Putamen (tissue), 1 donor: ENCODE measurements around the gene IDUA.

Source experiments
- DNase-seq: peaks from one replicate; pipeline ENCODE4 v3.0.0-alpha.2; 2016; ENCODE audit warnings: low spot score

IDUA gene

DNA sequence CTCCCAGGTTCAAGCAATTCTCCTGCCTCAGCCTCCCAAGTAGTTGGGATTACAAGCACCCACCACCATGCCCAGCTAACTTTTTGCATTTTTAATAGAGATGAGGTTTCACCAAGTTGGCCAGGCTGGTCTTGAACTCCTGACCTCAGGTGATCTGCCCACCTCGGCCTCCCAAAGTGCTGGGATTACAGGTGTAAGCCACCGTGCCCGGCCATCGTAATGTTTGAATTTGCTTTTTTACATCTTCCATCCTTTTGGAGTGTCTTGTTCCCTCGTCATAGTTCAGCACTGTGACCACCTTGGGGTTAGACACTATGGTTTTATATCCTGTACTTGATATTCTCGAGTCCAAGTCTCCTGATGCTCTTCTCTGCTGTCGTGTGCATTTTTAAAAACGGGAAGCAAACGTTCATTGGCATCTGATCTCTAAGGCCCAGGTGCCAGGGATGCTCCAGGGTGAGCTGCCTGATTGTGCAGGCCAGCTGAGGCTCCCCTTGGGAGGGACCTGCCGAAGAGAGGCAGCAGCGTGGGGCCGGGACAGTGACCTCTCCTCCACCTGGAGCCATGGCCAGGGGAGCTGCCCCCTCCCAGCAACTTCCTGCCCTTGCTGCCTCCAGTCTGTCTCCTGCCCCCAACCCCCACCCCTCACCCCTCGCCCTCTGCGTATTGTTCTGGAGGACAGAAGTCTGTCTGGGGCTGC, 30.2 kb upstream of the IDUA start:
- DNase-seq = no peak

DNA sequence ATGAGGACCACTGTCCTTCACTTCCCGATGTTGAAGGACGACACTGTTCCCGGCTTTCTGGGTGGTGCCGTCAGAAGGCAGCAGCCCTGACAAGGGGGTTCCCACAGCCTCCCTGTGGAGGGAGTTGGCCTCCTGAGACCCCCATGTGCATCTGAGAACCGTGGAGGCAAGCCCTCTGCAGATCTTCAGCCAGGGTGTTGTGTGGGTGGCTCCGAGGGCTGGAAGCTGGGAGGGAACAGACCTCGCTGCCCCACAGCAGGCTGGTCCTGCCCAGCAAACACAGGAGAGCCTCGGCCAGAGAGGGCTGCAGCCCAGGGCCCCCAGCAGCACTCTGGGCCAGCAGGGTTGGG, 29.6 kb upstream of the IDUA start:
- no peak for DNase-seq

DNA sequence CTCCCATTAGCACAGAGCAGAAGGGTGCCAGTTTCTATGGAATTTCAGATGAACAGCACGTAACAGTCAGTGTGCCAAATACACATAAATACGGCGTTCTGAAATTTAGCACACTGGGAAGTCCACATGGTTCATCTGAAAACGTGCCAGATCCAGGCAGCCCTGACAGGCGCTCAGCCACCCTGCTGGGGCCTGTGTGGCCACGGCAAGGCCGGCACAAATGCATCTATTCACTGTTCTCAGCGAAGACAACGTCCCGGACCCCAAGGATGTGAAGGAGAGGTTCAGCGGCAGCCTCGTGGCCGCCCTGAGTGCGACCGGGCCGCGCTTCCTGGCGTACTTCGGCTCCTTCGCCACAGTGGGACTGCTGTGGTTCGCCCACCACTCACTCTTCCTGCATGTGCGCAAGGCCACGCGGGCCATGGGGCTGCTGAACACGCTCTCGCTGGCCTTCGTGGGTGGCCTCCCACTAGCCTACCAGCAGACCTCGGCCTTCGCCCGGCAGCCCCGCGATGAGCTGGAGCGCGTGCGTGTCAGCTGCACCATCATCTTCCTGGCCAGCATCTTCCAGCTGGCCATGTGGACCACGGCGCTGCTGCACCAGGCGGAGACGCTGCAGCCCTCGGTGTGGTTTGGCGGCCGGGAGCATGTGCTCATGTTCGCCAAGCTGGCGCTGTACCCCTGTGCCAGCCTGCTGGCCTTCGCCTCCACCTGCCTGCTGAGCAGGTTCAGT, 29.1 kb upstream of the IDUA start:
- no peak for DNase-seq

DNA sequence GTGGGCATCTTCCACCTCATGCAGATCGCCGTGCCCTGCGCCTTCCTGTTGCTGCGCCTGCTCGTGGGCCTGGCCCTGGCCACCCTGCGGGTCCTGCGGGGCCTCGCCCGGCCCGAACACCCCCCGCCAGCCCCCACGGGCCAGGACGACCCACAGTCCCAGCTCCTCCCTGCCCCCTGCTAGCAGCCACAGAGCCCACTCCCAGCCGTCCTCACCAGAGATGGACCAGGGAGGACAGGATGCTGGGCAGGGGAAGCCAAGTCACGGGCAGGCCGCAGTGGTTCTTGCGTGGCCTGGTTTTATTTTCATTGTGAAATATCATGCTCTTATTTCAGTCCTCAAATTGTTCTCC, 28.6 kb upstream of the IDUA start:
- no peak for DNase-seq

DNA sequence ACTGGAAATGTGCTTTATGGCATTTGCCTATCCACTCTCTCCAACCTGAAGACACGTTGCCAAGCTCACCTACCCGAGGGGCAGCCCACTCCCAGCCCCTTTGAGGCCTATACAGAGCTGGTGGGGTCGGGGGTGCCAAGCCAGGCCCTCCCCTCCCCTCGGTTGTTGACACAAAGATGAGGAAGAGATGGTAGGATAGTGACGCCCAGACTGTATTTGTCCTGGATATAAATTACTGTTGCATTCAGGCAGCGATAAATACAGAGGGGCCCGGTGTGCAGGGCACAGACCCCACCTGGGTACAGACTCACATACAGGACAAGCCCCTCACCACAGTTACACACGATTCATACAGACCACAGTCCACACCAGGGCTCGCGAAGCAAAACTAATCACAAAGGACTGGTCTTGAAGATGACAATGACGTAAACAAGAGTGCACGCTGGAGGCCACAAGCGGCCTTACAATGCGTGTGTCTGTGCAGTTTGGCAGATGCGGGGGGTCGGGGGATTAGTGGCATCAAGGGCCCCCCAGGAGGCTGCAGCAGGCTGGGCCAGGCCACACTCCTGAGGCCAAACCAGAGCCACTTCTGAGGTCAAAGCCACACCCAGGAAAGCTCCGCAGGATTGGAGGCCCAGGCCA, 28.0 kb upstream of the IDUA start:
- DNase-seq = no peak

DNA sequence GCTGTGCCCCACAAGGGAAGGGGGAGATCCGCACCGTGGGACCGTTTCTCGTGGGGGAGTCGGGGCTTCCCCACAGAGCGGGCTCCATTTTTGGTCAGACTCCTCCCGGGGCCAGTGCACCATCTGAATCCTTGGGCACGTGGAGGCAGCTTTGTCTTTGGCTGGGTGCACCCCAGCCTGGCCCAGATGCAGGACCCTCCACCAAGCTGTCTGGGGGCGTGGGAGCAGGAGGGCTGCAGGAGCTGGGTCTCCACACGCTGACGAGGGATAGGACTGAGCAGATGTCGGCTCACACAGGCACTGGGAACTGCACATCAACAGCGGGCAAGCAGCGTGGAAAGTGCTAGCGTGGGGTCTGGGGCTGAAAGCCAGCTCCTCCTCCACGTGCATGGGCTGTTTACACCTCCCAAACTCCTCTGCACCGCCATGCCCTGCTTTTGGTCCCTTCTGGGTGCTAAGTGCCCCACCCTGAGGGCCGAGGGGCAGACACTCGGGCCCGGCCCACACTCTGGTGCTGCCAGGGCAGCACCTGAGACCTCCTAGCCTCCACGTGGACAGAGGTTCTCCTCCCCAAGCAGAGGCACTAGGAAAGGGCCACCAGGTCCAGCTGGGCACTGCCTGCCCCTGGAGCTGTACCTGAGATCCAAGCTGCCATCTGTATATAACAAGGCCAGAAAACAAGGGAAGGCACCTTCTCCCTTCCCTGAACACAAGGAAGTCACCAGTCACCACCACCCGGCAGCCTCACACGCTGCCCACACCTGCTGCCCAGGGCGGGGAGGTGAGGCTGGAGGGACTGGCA, 27.3 kb upstream of the IDUA start:
- no peak for DNase-seq

DNA sequence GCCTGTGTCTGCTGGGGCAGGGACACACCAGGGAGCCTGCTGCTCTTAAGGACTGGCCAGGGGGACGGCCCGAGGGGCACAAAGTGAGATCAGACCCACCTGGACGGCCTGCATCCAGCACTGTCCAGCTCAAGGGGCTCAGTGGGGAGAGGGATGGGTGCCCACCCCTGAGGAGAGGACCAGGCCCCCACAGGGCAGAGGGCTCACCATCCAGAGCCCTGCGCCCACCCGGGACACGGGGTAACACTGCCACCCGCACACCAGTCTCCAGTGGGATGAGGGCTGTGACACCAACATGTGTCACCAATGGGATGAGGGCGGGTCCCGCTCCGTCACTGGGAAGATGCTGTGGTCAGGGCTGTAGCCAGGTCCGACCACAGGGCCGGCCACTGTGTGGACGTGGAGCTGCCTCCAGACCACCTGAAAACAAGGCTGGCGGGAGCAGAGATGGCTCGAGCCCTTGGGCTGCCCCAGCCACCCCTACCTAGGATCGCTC, 26.7 kb upstream of the IDUA start:
- no peak for DNase-seq

DNA sequence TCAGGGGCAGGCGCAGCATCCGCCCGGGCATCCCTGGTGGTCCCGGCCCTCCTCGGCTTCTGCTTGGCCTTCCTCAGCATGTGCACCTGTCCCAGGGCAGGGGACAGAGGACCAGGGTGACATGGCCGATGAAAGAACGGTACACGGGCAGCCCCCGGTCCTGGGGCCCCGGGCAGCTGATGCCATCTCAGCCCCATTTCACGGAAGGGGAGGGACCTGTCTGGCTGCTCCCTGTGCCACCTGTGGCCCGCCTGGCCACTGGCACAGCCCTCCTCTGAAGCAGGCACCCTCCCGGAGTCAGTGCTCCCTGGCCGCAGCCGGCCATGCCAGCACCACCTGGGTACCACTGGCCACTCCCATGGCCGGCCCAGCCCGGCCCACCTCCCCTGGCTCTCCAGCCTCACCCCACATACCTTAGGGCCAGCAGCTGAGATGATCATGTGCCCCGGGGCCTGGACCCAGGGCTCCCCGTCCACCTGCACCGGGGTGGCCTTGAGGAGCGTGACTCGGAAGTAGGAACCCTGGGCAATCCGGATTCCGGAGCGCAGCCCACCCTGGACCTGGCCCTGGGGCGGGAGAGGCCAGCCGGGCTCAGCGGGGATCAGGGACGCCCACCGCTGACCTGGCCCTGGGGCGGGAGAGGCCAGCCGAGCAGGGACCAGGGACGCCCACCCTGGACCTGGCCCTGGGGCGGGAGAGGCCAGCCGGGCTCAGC, 26.1 kb upstream of the IDUA start:
- no peak for DNase-seq

DNA sequence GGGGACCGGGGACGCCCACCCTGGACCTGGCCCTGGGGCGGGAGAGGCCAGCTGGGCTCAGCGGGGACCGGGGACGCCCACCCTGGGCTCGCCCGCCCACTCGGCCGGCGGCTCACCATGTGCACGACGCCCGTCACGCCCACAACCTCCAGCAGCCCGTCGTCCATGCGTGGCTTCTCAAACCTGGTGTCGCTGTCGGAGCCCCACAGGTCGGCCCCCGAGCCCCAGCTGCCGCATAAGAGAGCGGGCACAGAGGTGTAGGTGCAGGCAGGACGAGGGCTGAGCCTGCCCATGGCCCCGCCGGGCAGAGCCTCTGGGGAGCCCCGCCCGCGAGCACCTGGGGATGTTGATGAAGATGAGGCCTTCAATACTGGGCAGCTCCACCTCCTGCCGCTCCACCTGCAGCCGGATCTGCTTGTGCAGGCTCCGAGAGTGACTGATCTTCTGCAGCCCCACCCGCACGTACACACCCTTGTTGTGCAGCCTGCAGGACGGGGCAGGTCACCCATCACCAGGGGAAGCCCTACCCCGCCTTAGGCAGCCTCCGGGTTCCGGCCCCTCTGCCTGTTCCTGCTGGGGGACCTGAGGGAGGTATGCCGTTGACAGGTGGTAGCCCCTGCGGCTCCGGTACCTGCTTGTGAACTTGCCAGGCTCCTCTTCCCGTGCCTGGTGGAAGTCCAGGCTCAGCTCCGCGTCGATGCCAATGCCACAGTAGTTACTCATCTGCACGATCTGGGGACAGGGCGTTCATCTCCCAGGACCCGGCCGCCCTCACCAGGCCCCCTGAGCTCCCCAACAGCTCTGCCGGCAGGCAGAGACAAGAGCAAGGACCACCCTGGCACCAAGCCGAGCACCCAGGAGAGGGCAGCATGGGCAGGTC, 25.3 kb upstream of the IDUA start:
- DNase-seq = no peak

DNA sequence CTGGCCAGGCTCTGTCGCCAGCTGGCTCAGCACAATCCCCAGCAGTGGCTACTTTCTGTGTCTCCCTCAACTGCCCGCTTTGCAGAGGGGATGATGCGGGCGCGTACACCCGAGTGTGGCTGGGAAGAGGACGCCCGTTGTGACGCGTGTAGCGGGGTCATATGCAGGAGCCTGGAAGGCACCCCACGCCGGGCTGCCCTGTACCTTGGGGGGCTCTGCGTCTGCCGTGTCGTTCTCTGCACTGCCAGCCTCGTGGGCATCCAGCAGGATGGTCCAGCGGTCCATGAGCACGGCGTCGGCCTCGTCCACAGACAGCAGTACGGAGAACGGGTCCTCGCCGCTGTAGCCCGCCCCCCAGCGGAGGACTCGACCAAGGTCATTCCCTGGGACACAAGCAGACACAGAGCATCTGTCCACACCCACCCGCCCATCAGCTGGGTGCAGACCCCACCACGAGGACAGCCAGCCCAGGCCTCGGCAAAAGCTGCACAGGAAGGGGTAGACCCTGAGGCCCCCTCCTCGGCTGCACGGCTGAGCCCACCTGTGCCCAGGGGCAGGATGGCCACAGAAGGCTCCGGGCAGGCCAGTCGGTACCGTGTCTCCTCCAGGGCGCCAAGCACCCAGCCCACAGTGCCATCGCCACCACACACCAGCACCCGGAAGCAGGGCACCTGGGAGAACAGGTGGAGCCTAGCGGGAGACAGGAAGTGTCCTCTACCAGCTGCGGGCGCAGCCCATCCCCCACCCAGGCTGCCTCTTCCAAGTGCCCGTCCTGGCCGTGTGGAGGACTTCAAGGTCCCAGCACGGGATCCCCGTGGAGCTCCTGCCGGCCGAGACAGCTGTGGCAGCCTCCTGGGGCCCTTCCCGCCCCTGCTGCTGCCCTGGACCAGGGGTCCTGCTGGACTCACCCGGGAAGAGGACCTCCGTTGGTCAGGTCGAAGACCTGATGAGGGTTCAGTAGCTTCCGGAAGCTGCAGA, 24.3 kb upstream of the IDUA start:
- DNase-seq = no peak

DNA sequence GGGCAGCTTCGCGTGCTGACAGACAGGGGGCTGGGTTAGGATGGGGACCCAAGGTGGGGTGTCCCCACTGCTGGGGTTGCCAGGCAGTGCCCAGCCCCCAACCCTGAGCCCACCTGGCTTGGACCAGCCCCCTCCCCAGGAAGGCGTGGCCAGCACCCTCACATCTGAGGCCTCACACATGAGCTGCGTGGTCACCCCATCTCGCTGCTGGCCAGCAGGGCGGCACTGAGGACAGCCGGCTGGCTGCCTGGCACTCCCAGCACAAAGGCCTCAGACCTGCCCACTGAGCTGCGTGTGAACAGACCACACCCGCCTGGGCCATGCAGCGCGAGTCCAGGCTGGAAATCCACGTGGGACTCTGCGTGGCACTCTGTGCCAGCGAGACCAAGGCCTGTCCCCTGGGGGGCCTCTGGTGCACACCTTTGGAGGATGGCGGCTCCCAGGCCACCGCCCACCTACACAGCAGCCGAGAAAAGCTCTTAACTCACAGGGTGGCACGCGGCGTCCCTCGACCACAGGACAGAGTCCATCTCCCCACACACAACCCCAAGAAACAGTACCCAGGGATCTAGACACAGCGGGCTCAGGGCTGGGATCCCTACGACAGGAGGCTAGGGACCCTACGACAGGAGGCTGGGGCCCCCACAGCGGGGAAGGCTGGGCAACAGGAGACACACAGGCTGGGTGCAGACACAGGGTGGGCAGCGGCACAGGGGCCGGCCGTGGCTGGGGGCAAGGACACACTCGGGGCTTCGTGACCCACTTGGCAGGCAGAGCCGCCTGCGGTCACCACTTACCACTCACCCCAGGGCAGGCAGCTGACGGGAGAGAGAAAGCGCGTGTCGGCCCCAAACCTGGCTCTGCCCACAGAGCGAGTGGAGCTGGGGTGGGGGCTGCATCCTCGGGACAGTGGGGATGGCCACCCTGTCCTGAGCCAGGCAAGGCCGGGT, 23.3 kb upstream of the IDUA start:
- DNase-seq = no peak

DNA sequence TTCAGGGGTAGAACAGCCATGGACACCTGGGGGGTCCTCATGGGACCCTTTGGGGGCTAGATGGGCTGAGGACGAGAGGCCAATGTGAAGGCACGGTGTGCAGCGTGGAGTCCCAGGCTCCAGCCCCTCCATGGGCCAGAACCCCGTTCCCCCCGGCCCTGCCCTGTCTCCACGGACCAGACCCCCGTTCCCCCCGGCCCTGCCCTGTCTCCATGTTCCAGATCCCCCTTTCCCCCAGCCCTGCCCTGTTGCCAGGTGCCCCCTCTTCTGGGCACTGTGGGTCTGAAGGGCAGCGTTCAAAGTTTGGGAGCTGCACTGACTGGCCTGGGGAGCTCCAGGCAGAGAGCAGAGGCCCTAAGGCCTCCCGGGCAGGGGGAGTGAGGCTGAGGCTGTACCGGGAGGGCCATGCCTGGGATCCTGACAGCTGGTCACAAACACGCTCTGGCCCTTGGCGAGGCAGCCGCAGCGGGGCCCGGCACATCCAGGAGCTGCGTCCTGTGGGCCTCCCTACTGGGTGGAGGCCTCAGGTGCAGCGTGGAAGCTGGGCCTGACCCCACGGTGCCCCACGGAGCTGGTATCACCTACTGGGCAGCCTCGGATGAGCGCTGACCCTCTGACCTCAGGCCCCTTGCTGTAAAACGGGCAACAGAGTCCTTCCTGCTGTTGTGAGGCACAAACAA, 22.4 kb upstream of the IDUA start:
- DNase-seq = no peak

DNA sequence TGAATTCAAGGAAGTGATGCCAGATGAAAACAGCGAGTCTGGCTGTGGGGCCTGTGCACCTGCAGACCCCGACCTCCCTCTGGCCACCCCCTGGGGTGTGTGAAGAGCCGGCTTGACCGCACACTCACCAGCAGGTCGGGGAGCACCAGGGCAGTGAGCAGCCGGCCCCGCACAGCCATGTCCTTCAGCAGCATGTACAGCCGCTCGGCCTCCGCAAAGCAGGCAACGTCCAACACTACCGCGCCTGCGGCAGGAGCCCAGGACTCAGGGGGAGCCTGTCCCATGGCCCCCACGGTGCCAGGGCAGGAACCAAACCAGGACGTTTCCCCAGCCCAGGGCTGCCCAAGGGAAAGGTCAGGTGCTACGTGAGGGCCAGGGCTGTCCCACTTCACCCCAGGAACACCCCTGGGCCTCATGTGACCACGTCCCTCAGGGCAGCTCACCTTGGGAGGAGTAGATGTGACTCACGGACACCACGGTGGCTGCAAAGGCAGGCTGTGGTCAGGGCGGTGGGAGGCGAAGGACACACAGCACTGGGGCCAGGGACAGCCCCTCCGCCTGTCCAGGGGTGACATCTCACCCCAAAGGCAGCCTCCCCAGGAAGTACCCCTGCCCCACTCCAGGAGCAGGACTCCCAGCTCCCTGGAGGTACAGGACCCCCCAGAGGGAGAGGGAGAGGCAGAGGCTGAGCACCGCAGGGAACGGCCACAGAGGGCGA, 21.6 kb upstream of the IDUA start:
- DNase-seq = no peak

DNA sequence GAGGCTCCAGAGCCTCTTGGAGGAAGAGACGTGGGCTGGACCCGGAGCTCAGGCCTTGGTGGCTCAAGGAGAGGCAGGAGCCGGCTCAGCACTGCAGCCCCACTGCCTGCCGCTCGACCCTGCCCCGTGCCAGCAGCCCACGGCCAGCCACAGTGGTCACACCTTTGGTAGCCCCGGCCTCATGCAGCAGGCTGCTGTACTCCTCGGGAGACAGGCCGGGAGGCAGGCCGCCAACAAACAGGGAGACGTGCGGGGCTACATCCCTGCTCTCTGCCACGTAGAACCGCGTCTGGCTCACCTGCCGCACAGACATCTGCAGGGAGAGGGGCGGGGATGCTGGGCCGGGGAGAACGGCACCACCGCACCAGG, 21.1 kb upstream of the IDUA start:
- DNase-seq = no peak

DNA sequence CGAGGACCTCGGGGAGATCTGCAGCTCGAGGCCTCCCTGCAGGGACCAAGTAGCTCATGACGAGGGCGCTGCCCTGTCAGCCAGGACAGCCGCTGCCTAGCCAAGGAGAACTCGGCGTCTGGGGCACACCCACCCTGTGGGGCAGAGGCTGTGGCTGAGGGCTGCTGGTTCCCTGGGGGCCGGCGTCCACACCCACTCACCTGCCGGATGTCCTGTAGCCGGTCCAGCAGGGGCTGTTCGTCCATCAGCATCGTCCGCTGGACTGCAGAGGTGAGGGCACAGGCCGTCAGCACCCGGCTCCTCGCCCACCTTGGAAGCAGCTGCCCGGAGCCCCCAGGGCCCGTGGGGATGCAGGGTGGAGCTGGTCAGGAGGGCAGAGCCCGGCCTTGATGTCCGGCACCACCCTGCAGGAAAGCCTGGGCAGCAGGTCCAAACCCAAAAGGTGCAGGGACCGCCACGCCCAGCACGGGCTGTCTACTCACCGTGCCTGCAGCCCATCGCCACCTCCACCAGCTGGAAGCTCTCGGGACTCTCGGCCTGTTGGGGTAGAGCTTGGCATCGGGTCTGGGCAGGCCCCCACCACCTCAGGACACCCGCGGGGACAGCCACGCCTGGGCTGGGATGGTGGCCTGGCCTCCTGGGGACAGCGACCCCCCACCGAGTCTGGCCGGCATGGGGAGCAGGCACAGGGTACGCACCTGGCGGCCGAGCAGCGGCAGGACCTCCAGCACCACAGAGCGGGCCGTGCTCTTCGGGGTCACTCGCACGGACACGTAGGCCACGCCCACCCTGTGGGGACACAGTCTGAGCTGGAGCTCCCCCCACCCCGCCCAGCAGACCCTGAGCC, 20.4 kb upstream of the IDUA start:
- no peak for DNase-seq
